Measurements from ENCODE around the gene NIT1.
"Not testable (repeated sequence)": the region's sequence is repeated elsewhere in the genome, so short reads cannot be mapped to it uniquely, and the experiment has no call there.

NIT1 gene

DNA sequence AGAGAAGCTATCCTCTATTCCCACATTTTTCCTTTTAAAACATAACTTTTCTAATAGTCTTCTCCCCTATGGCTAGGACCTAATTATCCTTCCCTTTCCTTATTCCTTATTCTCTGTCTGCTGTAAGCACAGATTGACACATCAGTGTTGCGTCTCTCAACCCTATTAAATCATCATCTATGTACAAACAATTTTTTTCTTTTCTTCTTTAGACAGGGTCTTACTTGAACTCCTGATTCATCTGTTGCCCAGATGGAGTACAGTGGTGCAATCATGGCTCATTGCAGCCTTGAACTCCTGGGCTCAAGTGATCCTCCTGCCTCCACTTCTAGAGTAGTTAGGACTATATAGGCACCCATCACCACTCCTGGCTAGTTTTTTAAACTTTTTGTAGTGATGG is 11.5 kb upstream of the NIT1 start:
- no peak for DNase-seq (ENCODE audit: low read depth, low spot score)
- in situ Hi-C loops (cut with HindIII; ENCODE audit: low sequenced_read_pairs), result no loop called here
- TF ChIP-seq, protein P1, sequence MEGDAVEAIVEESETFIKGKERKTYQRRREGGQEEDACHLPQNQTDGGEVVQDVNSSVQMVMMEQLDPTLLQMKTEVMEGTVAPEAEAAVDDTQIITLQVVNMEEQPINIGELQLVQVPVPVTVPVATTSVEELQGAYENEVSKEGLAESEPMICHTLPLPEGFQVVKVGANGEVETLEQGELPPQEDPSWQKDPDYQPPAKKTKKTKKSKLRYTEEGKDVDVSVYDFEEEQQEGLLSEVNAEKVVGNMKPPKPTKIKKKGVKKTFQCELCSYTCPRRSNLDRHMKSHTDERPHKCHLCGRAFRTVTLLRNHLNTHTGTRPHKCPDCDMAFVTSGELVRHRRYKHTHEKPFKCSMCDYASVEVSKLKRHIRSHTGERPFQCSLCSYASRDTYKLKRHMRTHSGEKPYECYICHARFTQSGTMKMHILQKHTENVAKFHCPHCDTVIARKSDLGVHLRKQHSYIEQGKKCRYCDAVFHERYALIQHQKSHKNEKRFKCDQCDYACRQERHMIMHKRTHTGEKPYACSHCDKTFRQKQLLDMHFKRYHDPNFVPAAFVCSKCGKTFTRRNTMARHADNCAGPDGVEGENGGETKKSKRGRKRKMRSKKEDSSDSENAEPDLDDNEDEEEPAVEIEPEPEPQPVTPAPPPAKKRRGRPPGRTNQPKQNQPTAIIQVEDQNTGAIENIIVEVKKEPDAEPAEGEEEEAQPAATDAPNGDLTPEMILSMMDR (IDR thresholded peaks at IDR 0.05; ENCODE audit: low read depth, low read length), result no peak
- no peak overlapping the region for H3K4me3 ChIP-seq (ENCODE audit: low read depth, low read length)

DNA sequence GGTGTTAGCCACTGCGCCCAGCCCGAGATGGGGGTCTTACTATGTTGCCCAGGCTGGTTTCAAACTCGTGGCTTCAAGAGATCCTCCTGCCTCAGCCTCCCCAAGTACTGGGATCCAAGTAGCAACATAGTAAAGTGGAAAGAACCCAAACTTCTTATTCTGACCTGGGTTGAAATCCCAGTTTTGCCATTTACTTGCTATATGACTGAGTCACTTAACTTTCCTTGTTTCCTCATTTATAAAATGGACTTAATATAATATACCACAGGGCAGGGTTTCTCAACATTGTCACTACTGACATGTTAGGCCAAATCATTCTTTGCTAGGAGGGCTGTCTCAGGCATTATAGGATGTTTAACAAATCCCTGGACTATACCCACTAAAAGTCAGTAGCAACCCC is 6.8 kb upstream of the NIT1 start:
- no peak for DNase-seq (ENCODE audit: low read depth, low spot score)
- TF ChIP-seq, protein P1 (IDR thresholded peaks at IDR 0.05; ENCODE audit: low read depth, low read length), result no peak
- H3K4me3 ChIP-seq (ENCODE audit: low read depth, low read length), result no peak overlapping the region
- in situ Hi-C loops (cut with HindIII; ENCODE audit: low sequenced_read_pairs), result no loop called here

DNA sequence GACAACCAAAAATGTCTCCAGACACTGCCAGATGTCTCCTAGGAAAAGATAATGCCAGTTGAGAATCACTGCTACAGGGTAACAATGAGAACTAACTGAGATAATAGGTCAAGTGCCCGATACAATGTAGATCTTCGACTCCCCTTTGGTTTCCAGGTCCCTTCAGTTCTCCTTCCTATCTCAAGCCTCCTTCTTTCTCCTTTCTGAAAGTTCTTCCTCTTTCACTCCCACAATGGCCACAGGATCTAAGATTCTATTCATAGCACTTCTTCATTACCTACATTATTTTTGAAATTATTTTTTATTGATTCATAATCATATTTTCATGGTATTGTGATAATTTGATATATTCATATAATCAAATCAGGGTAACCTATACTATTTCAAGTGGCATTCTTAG is 6.4 kb upstream of the NIT1 start:
- TF ChIP-seq, protein P1 (IDR thresholded peaks at IDR 0.05; ENCODE audit: low read depth, low read length), result no peak
- H3K4me3 ChIP-seq (ENCODE audit: low read depth, low read length), result no peak overlapping the region
- in situ Hi-C loops (cut with HindIII; ENCODE audit: low sequenced_read_pairs), result no loop called here
- no peak for DNase-seq (ENCODE audit: low read depth, low spot score)

DNA sequence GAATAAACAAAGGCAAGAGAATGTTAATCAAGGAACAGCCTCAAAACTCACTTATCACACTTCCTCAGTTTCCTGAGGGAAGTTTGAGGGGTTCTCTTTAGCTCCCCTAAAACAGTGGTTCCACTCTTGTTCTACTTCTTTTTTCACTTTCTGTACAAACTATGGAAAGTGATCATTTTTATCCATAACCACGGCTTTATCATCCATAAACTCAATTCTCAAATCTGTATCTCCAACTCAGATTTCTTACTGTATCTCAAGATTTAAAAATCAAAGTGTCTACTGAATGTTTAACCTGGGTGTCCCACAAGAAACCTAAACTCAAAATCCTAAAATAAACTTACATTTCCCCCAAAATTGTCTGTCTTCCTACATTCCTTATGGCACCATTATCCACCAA is 4.0 kb upstream of the NIT1 start:
- DNase-seq (ENCODE audit: low read depth, low spot score), result no peak
- TF ChIP-seq, protein P1 (IDR thresholded peaks at IDR 0.05; ENCODE audit: low read depth, low read length), result no peak
- no peak overlapping the region for H3K4me3 ChIP-seq (ENCODE audit: low read depth, low read length)
- in situ Hi-C loops (cut with HindIII; ENCODE audit: low sequenced_read_pairs), result no loop called here

DNA sequence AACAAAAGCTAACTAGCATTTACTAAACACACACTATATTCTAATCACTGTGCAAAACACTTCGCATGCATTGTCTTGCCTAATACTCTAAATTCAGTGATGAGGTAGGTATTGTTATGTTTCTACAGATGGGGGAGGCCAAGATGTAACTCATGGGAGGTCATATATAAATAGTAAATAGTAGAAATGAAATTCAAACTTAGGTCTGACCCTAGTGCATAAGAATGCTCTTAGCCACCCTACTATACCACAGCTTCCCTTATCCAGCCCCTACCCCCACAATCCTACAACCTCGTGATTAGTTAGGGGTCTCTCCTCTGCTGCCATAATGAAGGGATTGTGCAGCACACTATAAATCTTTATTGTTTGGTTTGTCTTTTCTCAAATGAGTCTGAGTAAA is 3.3 kb upstream of the NIT1 start:
- no peak for DNase-seq (ENCODE audit: low read depth, low spot score)
- in situ Hi-C loops (cut with HindIII; ENCODE audit: low sequenced_read_pairs), result no loop called here
- H3K4me3 ChIP-seq (ENCODE audit: low read depth, low read length), result no peak overlapping the region
- TF ChIP-seq, protein P1 (IDR thresholded peaks at IDR 0.05; ENCODE audit: low read depth, low read length), result no peak

DNA sequence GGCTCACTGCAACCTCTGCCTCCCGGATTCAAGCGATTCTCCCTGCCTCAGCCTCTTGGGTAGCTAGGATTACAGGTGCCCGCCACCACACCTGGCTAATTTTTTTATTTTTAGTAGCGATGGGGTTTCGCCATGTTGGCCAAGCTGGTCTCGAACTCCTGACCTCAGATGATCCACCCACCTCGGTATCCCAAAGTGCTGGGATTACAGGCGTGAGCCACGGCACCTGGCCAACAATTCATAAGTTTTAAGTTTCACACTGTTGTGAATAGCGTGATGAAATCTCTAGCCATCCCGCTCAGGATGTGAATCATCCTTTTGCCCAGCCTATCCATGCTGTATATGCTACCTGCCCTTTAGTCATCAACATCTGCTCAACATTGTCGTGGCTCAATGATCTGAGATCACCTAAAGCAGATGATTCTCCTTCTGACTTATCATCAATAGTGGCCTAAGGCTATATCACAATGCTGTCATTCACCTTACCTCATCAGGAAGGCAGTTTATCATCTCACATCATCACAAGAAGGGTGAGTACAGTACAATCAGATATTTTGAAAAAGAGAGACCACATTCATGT is 2.7 kb upstream of the NIT1 start:
- DNase-seq (ENCODE audit: low read depth, low spot score), result peak; percentile 93
- TF ChIP-seq, protein P1 (IDR thresholded peaks at IDR 0.05; ENCODE audit: low read depth, low read length), result no peak
- in situ Hi-C loops (cut with HindIII; ENCODE audit: low sequenced_read_pairs), result no loop called here
- H3K4me3 ChIP-seq (ENCODE audit: low read depth, low read length), result no peak overlapping the region

DNA sequence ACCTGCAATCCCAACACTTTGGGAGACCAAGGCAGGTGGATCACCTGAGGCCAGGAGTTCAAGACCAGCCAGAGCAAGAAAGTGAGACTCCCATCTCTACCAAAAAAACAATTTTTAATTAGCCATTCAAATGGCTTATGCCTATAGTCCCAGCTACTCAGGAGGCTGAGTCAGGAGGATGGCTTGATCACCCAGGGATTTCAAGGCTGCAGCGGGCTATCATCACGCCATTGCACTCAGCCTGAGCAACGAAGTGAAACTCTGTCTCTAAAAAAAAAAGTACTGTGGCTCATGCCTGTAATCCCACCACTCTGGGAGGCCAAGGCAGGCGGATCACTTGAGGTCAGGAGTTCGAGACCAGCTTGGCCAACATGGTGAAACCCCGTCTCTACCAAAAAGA is 1.9 kb upstream of the NIT1 start:
- DNase-seq (ENCODE audit: low read depth, low spot score); H3K4me3 ChIP-seq (ENCODE audit: low read depth, low read length); in situ Hi-C loops (cut with HindIII; ENCODE audit: low sequenced_read_pairs): not testable (repeated sequence)

All from astrocyte of the spinal cord (primary cell).